ENCODE data around the gene MAGT1. TPM values are rescaled to one million over a fixed set of nuclear protein-coding genes. Genes with fewer than 3 reads are reported as not detected.
"Not testable (repeated sequence)": the region's sequence is repeated elsewhere in the genome, so short reads cannot be mapped to it uniquely, and the experiment has no call there.

Gene MAGT1
- total RNA-seq, 4 donors from 2014 or later: 33.6 to 122 (median 48.6) TPM

- no peak overlapping the region for H3K4me3 ChIP-seq
- H3K4me1 ChIP-seq: no peaks in the 10 kb centered on the region
- TF ChIP-seq POLR2A (IDR thresholded peaks at IDR 0.05): no peak
- TF ChIP-seq, protein P1, sequence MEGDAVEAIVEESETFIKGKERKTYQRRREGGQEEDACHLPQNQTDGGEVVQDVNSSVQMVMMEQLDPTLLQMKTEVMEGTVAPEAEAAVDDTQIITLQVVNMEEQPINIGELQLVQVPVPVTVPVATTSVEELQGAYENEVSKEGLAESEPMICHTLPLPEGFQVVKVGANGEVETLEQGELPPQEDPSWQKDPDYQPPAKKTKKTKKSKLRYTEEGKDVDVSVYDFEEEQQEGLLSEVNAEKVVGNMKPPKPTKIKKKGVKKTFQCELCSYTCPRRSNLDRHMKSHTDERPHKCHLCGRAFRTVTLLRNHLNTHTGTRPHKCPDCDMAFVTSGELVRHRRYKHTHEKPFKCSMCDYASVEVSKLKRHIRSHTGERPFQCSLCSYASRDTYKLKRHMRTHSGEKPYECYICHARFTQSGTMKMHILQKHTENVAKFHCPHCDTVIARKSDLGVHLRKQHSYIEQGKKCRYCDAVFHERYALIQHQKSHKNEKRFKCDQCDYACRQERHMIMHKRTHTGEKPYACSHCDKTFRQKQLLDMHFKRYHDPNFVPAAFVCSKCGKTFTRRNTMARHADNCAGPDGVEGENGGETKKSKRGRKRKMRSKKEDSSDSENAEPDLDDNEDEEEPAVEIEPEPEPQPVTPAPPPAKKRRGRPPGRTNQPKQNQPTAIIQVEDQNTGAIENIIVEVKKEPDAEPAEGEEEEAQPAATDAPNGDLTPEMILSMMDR (IDR thresholded peaks at IDR 0.05): no peak
- peaks cover 0 to 4% of the 10 kb centered on the region in 2 donors for H3K27me3 ChIP-seq
- DNase-seq: no peak
- no peak overlapping the region for H3K27ac ChIP-seq
- no peaks in the 10 kb centered on the region for H3K36me3 ChIP-seq
- intact Hi-C loops (cut with DNase I; ENCODE audit: low total_unique reads): no loop called here
- H3K9me3 ChIP-seq: no peaks in the 10 kb centered on the region
Observed at GRCh38 chrX:77935886-77936285, 40.7 kb upstream of the MAGT1 start.

DNA sequence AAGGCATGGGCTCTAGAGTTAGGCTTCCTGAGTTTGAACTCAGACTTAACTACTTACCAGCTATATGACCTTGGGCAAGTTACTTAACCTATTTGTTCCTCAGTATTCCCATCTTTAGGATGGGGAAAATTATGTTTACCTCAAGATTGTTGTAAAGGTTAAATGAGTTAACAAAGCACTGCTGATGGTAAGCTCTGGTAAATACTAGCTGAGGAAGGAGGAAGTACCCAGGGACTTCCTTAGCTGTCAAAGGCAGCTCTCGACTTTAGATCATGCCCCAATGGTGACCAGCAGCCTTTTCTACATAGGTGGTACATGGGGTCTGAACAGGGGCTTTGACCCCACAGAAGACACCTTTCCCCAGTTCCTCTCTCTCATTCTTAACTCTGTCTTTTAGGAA, 35.3 kb upstream of the MAGT1 start:
- H3K9me3 ChIP-seq: no peaks in the 10 kb centered on the region
- H3K36me3 ChIP-seq: no peaks in the 10 kb centered on the region
- TF ChIP-seq, protein P1 (IDR thresholded peaks at IDR 0.05): no peak
- no peak for TF ChIP-seq POLR2A (IDR thresholded peaks at IDR 0.05)
- no peak overlapping the region for H3K4me3 ChIP-seq
- no peaks in the 10 kb centered on the region for H3K27me3 ChIP-seq
- H3K27ac ChIP-seq: no peak overlapping the region
- no peak for DNase-seq
- no peaks in the 10 kb centered on the region for H3K4me1 ChIP-seq
- intact Hi-C loops (cut with DNase I; ENCODE audit: low total_unique reads): no loop called here

GRCh38 chrX:77925764-77926163, 30.5 kb upstream of the MAGT1 start:
- no peaks in the 10 kb centered on the region for H3K4me1 ChIP-seq
- intact Hi-C loops (cut with DNase I; ENCODE audit: low total_unique reads): no loop called here
- TF ChIP-seq, protein P1 (IDR thresholded peaks at IDR 0.05): no peak
- TF ChIP-seq POLR2A (IDR thresholded peaks at IDR 0.05): no peak

DNA sequence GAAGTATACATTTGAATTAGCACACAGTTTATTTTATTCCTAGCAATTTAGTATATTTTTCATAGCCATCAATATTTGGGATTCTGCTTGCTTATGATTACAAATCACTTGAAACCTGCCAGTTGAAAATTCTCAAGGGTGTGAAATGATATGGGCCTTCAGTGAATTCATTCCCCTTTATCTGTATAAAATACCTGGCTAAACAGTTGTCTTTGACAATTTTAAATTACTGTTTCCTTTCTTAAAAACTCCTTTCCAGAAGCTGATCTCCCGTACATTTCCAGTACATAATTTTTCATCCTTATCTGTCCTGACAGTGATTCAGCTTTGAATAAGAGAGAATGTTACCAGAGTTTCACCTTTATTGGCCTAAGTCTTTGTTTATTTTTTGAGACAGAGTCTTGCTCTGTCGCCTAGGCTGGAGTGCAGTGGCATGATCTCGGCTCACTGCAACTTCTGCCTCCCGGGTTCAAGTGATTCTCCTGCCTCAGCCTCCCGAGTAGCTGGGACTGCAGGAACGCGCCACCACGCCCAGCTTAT, 29.2 kb upstream of the MAGT1 start:
- intact Hi-C loops (cut with DNase I; ENCODE audit: low total_unique reads): no loop called here
- H3K4me1 ChIP-seq: no peaks in the 10 kb centered on the region
- no peaks in the 10 kb centered on the region for H3K27me3 ChIP-seq
- H3K27ac ChIP-seq: no peak overlapping the region
- H3K9me3 ChIP-seq: no peaks in the 10 kb centered on the region
- TF ChIP-seq, protein P1 (IDR thresholded peaks at IDR 0.05): no peak
- no peak for TF ChIP-seq POLR2A (IDR thresholded peaks at IDR 0.05)
- no peak for DNase-seq
- H3K36me3 ChIP-seq: no peaks in the 10 kb centered on the region
- H3K4me3 ChIP-seq: no peak overlapping the region

More at GRCh38 chrX:77925764-77926163, 30.5 kb upstream of the MAGT1 start:
- no peaks in the 10 kb centered on the region for H3K9me3 ChIP-seq
- no peak overlapping the region for H3K4me3 ChIP-seq
- DNase-seq: no peak
- H3K27ac ChIP-seq: no peak overlapping the region
- no peaks in the 10 kb centered on the region for H3K27me3 ChIP-seq
- no peaks in the 10 kb centered on the region for H3K36me3 ChIP-seq

DNA sequence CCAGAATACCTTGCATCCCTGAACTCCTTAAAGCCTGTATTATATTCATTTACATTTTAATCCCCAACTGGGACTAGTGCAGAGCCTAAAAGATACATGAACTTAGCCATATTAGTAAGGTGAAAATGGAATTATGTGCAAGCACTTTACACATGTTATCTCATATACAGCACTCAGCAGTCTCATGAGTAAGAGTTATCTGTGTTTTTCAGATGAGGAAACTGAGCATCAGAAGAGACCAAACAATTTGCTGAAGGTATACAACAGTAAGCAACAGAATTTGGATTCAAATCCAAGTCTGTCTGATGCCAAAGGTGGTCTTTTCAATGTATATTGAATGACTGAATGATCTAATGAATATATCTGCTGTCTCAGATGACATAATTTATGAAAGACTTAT, 27.6 kb upstream of the MAGT1 start:
- Histone ChIP-seq H3K27me3 (no peaks in the 10 kb centered on the region), H3K4me3 (no peak overlapping the region), H3K27ac (no peak overlapping the region), H3K36me3 (no peaks in the 10 kb centered on the region), H3K4me1 (no peaks in the 10 kb centered on the region), H3K9me3 (no peaks in the 10 kb centered on the region)
- TF ChIP-seq, protein P1 (IDR thresholded peaks at IDR 0.05): no peak
- TF ChIP-seq POLR2A (IDR thresholded peaks at IDR 0.05): no peak
- no peak for DNase-seq
- intact Hi-C loops (cut with DNase I; ENCODE audit: low total_unique reads): no loop called here

DNA sequence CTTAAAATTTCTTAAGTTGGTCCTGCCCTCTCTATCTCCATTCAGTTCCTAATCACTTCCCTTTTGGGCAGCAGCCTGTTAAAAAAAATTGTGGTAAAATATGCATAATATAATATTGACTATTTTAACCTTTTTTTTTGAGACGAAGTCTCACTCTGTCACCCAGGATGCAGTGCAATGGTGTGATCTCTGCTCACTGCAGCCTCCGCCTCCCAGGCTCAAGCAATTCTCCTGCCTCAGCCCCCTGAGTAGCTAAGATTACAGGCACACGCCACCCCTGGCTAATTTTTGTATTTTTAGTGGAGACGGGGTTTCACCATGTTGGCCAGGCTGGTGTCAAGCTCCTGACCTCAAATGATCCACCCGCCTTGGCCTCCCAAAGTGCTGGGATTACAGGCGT, 24.1 kb upstream of the MAGT1 start:
- H3K27ac ChIP-seq; H3K4me1 ChIP-seq; intact Hi-C loops (cut with DNase I; ENCODE audit: low total_unique reads); DNase-seq; H3K36me3 ChIP-seq; H3K9me3 ChIP-seq; H3K27me3 ChIP-seq; H3K4me3 ChIP-seq: not testable (repeated sequence)
